PC-9 (cell line): Measurements from ENCODE around the gene NUP153.

Experiments
- EZH2 ChIP-seq: fragments of 200-600 bp; sonication (generic); IDR thresholded peaks from 2 replicates; pipeline ENCODE4 v1.8.0; 2017; ENCODE audit warnings: antibody characterized with exemption, low read depth
- TF ChIP-seq, protein P1 (sequence below): fragments of 200-600 bp; sonication (generic); conservative IDR thresholded peaks from 2 replicates; pipeline ENCODE4 v1.6.1; 2017; ENCODE audit warnings: mixed run types, antibody characterized with exemption, mild to moderate bottlenecking, moderate library complexity

DNA sequence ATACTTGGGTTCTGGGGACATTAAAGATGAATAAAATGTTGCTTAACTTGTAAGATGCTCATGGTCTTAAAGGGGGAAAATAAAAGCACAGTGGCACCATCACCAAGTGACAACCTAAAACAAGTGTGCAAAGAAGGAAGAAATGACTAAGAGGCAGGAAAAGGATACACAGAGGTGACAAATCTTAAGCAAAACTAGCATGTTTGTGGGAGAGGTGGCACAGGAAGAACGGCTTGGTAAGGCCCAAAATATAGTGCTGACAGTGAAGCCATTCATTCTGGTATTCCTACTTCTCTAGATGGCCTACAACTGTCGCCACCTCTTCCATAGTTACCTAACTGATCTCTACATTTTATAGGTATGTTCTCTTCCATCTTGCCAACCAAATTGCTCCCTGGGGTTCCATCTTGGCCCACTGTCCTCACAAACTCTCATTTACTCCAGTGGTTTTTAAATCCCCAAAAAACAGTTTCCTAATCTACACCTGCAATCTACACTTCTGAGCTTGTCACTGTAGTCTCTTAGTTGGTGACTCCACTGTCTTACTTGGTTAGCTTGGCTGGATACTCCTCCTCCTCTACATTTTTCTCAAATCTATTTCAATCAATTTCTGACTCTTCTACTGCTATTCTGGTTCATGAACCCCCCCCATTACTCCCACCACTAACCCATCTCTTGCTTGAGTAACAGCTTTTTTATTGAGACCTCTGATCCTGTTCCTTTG is 73.1 kb downstream of the NUP153 start:
- TF ChIP-seq EZH2 = no peak
- TF ChIP-seq, protein P1, sequence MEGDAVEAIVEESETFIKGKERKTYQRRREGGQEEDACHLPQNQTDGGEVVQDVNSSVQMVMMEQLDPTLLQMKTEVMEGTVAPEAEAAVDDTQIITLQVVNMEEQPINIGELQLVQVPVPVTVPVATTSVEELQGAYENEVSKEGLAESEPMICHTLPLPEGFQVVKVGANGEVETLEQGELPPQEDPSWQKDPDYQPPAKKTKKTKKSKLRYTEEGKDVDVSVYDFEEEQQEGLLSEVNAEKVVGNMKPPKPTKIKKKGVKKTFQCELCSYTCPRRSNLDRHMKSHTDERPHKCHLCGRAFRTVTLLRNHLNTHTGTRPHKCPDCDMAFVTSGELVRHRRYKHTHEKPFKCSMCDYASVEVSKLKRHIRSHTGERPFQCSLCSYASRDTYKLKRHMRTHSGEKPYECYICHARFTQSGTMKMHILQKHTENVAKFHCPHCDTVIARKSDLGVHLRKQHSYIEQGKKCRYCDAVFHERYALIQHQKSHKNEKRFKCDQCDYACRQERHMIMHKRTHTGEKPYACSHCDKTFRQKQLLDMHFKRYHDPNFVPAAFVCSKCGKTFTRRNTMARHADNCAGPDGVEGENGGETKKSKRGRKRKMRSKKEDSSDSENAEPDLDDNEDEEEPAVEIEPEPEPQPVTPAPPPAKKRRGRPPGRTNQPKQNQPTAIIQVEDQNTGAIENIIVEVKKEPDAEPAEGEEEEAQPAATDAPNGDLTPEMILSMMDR = no peak
